Loucy (cell line): ENCODE data around the gene FBRSL1.

Source experiments
- CTCF ChIP-seq: fragments of 200-600 bp; sonication (generic); conservative IDR thresholded peaks from 2 replicates; pipeline ENCODE4 v1.5.1; 2014; ENCODE audit warnings: mild to moderate bottlenecking, antibody characterized with exemption, low read length
- EZH2phosphoT487 ChIP-seq: fragments of 200-600 bp; IDR thresholded peaks from 2 replicates; pipeline ENCODE4 v1.6.1; 2018; ENCODE audit warnings: antibody characterized with exemption, mild to moderate bottlenecking, moderate library complexity, borderline replicate concordance

DNA sequence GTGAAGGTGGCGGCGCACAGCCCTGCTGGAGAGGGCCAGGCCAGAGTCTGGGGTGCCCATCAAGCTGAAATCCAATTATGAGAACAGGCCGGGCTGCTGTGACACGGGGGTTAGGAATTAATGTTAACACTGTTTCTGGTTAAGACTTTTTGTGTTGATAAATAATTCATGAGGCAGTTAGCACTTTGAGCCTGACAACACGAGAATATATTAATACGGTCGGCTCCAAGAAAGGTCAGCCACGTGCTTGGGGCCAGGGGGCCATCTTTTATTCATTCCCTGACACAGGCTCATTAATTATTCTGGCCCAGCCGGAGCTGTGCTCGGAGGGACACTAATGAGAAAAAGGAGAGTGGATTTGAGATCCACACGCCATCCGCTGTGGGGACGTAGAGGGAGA lies 45.1 kb downstream of the FBRSL1 start:
- TF ChIP-seq CTCF (no peak), EZH2phosphoT487 (no peak)
